DMS153 treated with DMSO at 0.1 percent for 48 hours (cell line): Measurements from ENCODE around the gene SKI.

Experiments used
- DNase-seq: peaks from one replicate; lab custom pipeline; 2025; ENCODE audit not compliant: unreplicated experiment; lab: John Stamatoyannopoulos, UW

Gene SKI

GRCh38 chr1:2228157-2228594 lies at the start of gene SKI:
TSS of gene SKI (plus strand) at chr1:2228319. CDS start at chr1:2228767, 448 bp downstream.
- DNase-seq, result no peak

- no peak for DNase-seq
These were observed 49.2 kb upstream of the SKI start for GRCh38 chr1:2178875-2179274.

DNA sequence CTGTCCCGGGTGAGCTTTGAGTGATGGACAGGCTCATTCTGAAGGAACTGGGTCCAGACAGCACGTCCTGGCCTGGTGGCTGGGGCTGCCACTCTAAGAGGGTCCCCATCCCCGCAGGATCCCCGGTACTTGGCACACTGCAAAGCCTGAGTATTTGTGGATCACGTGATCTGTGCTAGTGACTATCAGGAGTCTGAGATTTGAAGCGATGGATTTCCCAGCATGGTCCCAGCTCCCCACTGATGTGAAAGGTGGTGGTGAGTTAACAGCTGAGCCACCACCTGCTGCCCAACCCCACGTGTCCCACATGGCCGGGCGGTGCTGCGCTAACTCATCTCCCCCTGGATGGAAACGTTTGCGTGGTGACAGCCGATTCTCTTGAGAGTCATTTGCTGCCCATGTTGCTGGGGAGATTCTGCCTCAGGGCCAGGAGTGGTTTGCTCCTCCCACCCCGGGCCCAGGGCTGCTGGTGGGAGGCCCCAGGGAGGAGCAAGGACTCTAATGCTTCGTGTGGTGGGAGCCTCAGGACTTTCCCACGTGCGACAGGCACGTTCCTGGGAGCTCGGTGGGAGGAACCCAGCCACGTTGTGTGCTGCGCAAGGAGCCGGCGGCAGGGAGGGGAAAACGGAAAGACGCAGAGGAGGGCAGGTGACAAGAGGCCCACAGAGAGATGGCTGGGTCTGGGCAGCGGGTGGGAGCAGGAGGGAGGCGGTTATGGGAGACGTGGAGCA lies 48.7 kb upstream of the SKI start:
- no peak for DNase-seq

GRCh38 chr1:2180297-2181245 lies 47.5 kb upstream of the SKI start:
- no peak for DNase-seq

- DNase-seq, result no peak
These were observed 46.8 kb upstream of the SKI start for GRCh38 chr1:2181271-2181670.

DNA sequence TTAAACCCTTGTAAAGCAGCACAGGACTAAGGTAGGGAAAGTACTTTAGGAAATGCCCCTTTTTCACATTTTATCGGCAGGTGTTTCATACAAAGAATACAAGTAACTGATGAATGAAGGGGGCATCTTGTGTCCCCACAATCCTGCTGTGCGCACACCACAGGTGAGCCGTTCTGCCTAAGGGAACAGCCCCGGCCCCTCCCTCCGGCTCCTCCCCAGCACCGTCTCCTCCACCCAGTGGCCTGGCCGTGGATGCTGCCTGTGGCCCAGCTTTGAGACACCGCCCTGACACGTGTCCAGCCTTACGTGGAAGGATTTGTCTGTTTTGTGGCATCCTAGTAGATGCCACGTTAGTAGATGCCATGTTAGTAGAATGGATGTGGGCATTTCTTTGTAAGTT lies 46.4 kb upstream of the SKI start:
- DNase-seq, result no peak

GRCh38 chr1:2182376-2182775 lies 45.7 kb upstream of the SKI start:
- DNase-seq, result no peak

DNA sequence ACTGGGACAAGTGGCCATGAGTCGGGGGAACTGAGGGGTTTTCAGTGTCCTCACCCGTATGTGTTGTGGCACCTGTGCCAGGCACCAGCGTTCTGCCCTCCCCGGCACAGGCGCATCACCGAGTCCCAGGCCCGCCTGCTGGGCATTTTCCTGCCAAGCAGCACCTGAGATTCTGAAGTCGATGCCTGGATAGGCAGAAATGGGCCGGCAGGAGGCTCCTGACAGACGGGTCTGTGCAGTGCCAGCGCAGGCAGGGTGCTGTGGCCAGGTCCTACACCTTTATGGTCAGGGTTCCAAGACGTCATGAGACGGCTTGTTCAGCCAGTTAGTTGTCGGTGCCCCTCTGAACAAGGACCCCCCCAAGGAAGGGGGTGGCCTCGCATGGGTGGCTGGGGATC lies 44.2 kb upstream of the SKI start:
- DNase-seq, result no peak

DNA sequence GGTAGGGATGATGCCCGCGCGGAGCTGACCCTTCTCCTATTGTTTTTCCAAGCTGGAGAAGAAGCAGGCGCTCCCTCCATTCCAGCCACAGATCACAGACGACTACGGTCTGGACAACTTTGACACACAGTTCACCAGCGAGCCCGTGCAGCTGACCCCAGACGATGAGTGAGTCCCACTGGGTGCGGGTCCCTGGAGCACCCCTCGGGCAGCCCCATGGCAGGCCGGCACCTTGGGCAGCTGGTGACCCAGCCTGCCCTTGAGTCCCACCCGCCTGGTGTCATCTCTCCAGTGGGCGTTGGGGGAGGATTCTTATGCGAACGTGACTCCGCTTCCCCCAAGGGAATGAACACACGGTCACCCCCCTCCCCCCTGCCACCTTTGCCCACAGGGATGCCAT lies 43.6 kb upstream of the SKI start:
- DNase-seq, result no peak

DNA sequence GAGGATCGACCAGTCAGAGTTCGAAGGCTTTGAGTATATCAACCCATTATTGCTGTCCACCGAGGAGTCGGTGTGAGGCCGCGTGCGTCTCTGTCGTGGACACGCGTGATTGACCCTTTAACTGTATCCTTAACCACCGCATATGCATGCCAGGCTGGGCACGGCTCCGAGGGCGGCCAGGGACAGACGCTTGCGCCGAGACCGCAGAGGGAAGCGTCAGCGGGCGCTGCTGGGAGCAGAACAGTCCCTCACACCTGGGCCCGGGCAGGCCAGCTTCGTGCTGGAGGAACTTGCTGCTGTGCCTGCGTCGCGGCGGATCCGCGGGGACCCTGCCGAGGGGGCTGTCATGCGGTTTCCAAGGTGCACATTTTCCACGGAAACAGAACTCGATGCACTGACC lies 43.2 kb upstream of the SKI start:
- no peak for DNase-seq

GRCh38 chr1:2185880-2186855 lies 42.0 kb upstream of the SKI start:
- DNase-seq, result no peak

GRCh38 chr1:2186901-2187300 lies 41.2 kb upstream of the SKI start:
- DNase-seq, result no peak

DNA sequence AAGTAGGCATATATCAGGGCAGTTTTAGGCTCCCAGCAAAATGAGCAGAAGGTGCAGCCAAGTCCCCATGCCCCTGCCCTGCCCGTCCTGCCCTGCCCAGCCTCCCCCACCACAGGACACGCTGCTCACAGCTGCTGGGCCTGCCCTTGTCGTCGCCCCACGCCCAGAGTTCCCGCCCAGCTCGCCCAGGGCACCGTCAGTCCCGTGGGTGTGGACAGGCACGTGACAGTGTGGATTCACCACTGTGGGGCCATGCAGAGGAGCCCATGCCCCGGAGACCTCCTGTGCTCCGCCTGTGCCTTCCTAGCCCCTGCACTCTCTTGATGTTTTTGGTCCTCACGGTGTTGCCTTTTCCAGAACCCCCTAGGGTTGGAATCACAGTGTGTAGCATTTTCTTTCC lies 40.5 kb upstream of the SKI start:
- DNase-seq, result no peak

DNA sequence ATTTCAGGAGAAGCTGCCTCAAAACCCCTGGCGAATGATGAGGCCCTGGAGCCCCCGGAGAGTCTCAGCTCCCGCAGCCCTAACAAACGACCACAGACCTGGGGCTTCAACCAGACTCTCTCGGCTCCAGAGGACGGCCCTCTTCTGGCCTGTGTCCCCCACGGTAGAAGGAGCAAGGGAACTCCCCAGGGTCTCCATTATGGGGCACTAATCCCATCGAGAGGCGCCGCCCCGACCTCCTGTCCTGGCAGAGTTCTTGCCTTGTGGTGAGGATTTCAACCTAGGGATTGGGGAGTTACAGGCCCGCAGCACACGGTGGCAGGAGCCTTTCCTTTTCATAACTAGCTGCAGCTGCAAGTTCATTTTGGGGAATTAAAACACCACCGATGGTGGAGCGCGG lies 39.8 kb upstream of the SKI start:
- no peak for DNase-seq

DNA sequence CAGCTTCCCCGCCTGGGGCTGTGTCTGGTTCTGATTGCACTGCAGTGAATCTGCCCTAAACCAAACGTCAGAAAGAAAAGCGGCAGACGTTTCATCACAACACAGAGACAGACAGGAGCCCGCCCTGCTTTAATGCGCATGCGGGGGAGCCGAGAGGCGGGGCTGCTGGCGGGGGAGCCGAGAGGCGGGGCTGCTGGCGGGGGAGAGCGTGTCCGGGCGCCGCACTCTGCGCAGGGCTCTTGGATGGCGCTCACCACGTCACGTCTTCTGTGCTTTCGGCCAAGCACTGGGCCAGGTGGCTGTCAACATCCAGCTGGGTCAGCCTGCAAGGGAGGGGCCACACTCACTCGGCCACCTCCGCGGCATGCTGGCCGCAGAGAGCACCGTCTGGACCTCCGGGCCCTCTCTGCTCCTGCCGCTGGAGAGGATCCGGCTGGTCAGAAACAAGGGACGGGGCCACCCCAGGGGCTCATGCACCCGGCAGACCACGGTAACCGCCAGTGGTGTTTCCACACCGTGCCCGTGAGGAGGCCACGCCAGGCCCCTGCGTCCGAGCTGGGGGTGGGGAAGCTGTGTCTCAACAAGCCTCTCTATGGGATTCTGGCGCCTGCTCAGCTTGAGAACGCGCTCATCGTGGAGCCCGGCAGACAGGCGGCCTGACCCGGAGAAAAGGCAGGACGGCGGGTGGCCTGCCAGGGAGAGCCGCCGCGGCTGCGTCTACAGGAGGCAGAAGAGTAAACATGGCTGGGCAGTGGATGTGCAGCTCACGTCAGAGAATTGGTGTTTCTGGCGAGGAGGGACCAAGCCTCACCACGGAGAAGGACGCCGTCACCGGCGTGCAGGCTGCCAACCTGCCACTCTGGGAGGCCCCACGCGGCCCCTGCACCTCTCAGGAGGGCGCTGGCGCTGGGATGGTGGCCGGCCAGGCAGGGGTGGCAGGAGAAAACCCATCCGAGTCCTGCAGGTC lies 38.4 kb upstream of the SKI start:
- DNase-seq, result peak; percentile 100

DNA sequence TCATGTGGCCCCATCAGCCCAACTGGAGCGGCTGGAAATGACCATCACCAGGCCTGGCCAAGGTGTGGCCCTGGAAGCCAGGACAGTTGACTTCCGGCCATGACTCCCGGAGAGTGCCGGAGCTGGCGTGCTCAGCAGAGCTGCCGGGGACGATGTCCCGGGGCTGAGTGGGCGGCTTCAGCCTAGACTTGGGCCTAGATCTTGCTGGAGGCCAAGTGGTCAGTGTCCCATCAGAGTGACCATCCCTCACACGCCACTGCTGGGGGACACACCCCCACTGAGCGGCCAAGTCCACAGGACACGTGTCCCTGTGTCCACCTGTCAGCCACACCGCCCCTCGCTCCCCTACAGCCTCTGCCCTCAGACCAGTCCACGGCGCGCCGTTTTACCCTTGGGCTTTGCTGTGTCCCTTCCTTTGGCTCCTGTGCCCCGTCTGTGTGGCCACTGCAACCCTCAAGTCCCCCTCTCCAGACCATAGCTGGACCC lies 37.6 kb upstream of the SKI start:
- no peak for DNase-seq

DNA sequence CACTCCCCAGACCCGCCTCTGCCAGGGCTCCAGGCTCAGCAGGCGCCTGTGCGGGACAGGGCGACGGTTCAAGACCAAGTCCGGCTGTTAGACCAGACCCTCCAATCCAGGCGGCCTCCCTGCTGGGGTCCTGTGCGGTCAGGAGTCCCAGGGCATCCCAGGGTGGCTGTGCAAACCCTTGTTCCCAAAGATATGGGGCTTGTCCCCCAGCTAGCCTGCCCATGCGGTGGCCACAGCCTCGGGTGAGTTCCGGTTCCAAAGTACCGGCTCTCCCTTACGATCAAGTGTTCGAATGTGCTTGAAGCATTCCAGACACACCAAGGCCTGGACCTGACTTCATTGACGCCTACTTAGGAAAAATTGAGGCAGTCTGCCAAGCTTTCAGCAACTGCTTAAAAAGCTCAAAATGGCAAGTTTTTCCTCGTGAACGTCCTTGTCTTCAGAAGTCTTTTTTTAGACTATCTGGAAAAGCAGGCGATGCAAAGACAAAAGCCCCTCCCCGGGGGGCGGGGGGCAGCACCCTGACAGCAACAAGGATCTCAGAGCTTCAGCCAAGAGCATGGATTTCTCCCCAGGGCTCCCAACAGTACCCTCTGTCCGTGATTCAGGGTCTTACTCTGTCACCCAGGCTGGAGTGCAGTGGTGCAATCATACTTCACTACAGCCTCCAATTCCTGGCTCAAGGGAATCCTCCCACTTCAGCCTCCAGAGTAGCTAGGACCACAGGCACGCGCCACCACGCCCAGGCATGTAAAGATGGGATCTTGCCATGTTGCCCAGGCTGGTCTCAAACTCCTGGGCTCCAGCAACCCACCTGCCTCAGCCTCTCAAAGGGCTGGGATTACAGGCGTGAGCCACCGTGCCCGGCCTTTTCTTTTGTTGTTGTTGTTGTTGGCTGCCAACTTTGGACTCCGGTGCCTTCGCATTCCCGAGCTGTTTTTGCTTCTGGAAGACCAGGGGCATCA lies 35.8 kb upstream of the SKI start:
- DNase-seq, result no peak

- DNase-seq, result no peak
These were observed 34.4 kb upstream of the SKI start for GRCh38 chr1:2193514-2194281.
